HepG2 (cell line): ENCODE data around the gene SYT7. TPM values are rescaled to one million over a fixed set of nuclear protein-coding genes. Genes with fewer than 3 reads are reported as not detected.

Experiments used
- ATAC-seq: fragments of 200-7000 bp; cut with Tn5 transposase; 3 replicates; pipeline ENCODE4 v1.9.1; 2020; ENCODE audit warnings: mild to moderate bottlenecking, moderate library complexity
- BruUV-seq: library from RNA; stranded (reverse); fragments of 400-500 nt; replicated peaks from 2 replicates; lab custom pipeline; 2021; lab: Mats Ljungman, UMichigan
- CTCF ChIA-PET: fragments of 300-600 bp; formaldehyde crosslinking; extraction: SDS; loops from one replicate; lab custom pipeline; 2021; ENCODE audit warnings: low total read pairs, inconsistent platforms, low intra/inter-chr PET ratio; lab: Yijun Ruan, JAX
- POLR2A ChIA-PET: fragments of 350-600 bp; sonication (Branson Sonifier 250); formaldehyde crosslinking; loops from one replicate; lab custom pipeline; 2020; ENCODE audit warnings: antibody characterized with exemption, inconsistent platforms; lab: Yijun Ruan, JAX
- DNase-seq: peaks from one replicate; pipeline ENCODE4 v3.0.0-alpha.2; 2015; ENCODE audit warnings: low spot score
- FAIRE-seq: peaks from 3 replicates; lab custom pipeline; 2011; peaks lifted over from hg19 to GRCh38; lab: Jason Lieb, UNC
- H2AFZ ChIP-seq: one replicate; pipeline ENCODE4 v1.6.1; 2011; ENCODE audit warnings: low read length, inconsistent platforms
- H3K27ac ChIP-seq: fragments of 300-600 bp; 3 replicates; pipeline ENCODE4 v1.8.0; 2011; ENCODE audit warnings: mixed run types, mild to moderate bottlenecking, mixed read lengths, low read length, inconsistent platforms; ENCODE audit not compliant: insufficient read depth; ENCODE audit errors: extremely low read length
- H3K27me3 ChIP-seq, 2 experiments: fragments of 200-600 bp in 1 of 2; 2 replicates in 1 of 2; 3 replicates in 1 of 2; pipeline versions ENCODE4 v1.6.0 to v1.8.0; 2011; ENCODE audit warnings: low read length in 2 of 2, mild to moderate bottlenecking in 2 of 2, moderate library complexity in 2 of 2, inconsistent platforms in 1 of 2; ENCODE audit not compliant: insufficient read depth in 2 of 2, control insufficient read depth in 1 of 2
- H3K36me3 ChIP-seq, 2 experiments: fragments of 200-600 bp in 1 of 2; replicated peaks in 1 of 2; 2 replicates in 1 of 2; 3 replicates in 1 of 2; pipeline versions ENCODE4 v1.5.1 to v1.8.0; 2011; ENCODE audit warnings: low read length in 2 of 2, inconsistent platforms in 1 of 2; ENCODE audit not compliant: insufficient read depth in 2 of 2, control insufficient read depth in 1 of 2
- H3K4me1 ChIP-seq: 2 replicates; pipeline ENCODE4 v1.5.1; 2012; ENCODE audit warnings: low read length, inconsistent platforms; ENCODE audit not compliant: insufficient read depth
- H3K4me2 ChIP-seq: 2 replicates; pipeline ENCODE4 v1.6.0; 2011; ENCODE audit warnings: low read depth, low read length, inconsistent platforms
- H3K4me3 ChIP-seq, 3 experiments: fragments of 200-600 bp in 1 of 3; sonication (generic), shearing (Covaris generic) in 1 of 3; replicated peaks in 1 of 3; 2 replicates each; pipeline ENCODE4 v1.5.1; 2011 to 2016; ENCODE audit warnings: low read length in 3 of 3, inconsistent platforms in 2 of 3, low read depth in 2 of 3, mild to moderate bottlenecking in 2 of 3, control low read depth in 1 of 3, mixed read lengths in 1 of 3; ENCODE audit not compliant: insufficient read depth in 1 of 3
- H3K79me2 ChIP-seq: one replicate; pipeline ENCODE4 v1.6.1; 2011; ENCODE audit warnings: low read length, inconsistent platforms; ENCODE audit not compliant: insufficient read depth
- H3K9ac ChIP-seq: 2 replicates; pipeline ENCODE4 v1.6.0; 2011; ENCODE audit warnings: mild to moderate bottlenecking, low read depth, low read length, inconsistent platforms; ENCODE audit not compliant: insufficient read depth
- H3K9me3 ChIP-seq: 2 replicates; pipeline ENCODE4 v1.5.1; 2012; ENCODE audit warnings: mild to moderate bottlenecking, low read length
- H4K20me1 ChIP-seq: 2 replicates; pipeline ENCODE4 v1.6.0; 2011; ENCODE audit warnings: inconsistent platforms, mild to moderate bottlenecking, low read length, moderate library complexity; ENCODE audit not compliant: insufficient read depth
- RFXAP ChIP-seq: sonication (generic); formaldehyde crosslinking; IDR thresholded peaks from 2 replicates; pipeline ENCODE4 v1.4.0; 2020; ENCODE audit warnings: missing genetic modification reagents, borderline replicate concordance
- TGIF2 ChIP-seq: IDR thresholded peaks from 2 replicates; pipeline ENCODE4 v1.6.1; 2016; ENCODE audit warnings: control low read depth, missing compliant biosample characterization
- ZUFSP ChIP-seq: sonication (generic); formaldehyde crosslinking; IDR thresholded peaks from 2 replicates; pipeline ENCODE4 v1.9.0; 2021; ENCODE audit warnings: missing genetic modification reagents, mild to moderate bottlenecking, borderline replicate concordance
- WGBS: methylation state at CpG from one replicate; pipeline ENCODE4 v1.1.6; 2017; ENCODE audit warnings: low lambda C conversion rate; 5-methylcytosine and 5-hydroxymethylcytosine counted together
- in situ Hi-C: cut with HindIII; loops from 2 replicates; pipeline ENCODE4 v1.10.0; 2017; ENCODE audit warnings: low pct_unique_long_range_greater_than_20kb; ENCODE audit not compliant: extremely low pct_ligation_motif_present
- intact Hi-C: fragments of 100-400 bp; cut with micrococcal nuclease; formaldehyde crosslinking; loops from one replicate; pipeline ENCODE4 v1.10.0; 2022; ENCODE audit not compliant: unreplicated experiment
- polyA plus RNA-seq, 8 experiments: library from polyadenylated mRNA; depleted of rRNA in 3 of 8; stranded (reverse) in 7 of 8; unstranded in 1 of 8; fragments of >200 nt; fragmentation: Illumina TruSeq in 4 of 8; extraction: Trizol in 4 of 8; gene quantifications; 2 replicates each; pipeline versions ENCODE4 v1.2.1 to v1.2.3, GENCODE V29; 2011 to 2016; ENCODE audit warnings: low read depth in 4 of 8, missing spikeins in 1 of 8, mixed read lengths in 1 of 8; ENCODE audit not compliant: insufficient read depth in 1 of 8
- total RNA-seq, 5 experiments: library from RNA; depleted of rRNA; stranded (reverse); fragments of >200 nt; fragmentation: Illumina TruSeq; extraction: Trizol; gene quantifications; 2 replicates each; pipeline ENCODE4 v1.2.3, GENCODE V29; 2016; ENCODE audit warnings: low read depth in 1 of 5
- TF ChIP-seq, protein P1 (sequence below): sonication (generic); formaldehyde crosslinking; IDR thresholded peaks from 2 replicates; pipeline ENCODE4 v1.8.1; 2023; ENCODE audit warnings: mild to moderate bottlenecking, moderate library complexity, missing genetic modification reagents

Gene SYT7
- total and polyA plus RNA-seq, 2 of the 13 experiments (the other 11 are each of a cell fraction or from before 2014, with no cell fraction given), result 1.4 to 4.4 TPM

DNA sequence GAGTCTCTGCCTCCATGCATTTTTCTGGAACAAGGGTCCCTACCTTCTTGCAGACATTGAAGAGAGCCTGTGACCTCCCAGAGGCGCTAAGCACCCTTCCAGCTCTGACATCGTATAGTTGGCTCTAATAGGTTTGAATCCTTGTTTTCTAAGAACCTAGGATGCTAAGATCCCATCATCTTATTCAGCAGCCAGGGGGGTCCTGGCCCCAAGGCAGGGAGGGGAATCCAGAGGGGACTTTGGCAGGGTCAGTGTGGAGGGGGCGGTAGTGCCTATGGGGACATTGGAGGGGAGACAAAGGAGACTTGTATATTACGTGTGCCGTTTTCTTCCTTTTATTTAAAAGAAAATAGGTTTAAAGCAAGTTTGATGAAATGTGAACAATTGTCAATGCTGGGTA is 75.8 kb downstream of the SYT7 start (continued):
- TF ChIP-seq TGIF2 (CRISPR knock-in tag), result no peak
- TF ChIP-seq ZUFSP (CRISPR knock-in tag), result no peak

DNA sequence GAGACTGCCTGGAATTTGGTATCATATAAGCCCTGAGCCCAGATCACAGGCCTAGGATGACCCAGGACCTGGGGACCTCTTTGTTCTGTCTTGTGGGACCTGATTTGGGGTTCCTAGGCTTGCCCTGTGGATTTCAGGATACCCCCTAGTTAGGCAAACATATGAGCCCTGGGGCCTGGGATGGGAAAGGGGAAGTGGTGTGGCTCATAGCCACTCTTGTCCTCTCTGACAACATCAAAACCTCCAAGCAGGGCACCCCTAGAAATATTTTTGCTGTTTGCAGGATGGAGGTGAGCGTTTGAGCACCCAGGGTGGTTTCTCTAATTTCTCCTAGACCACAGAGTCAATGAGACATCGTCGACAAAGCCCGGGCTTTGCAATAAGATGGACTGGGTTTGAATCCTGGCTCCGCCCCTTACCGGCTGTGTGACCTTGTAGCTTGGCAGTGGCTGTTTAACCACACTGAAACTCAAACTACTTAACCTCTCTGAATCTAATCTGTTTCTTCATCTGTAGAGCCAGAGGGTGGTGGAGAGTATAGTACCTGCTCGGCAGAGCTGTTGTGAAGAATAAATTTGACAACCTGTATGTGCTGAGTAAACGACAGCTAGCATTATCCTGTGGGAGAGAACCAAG is 77.6 kb downstream of the SYT7 start:
- Histone ChIP-seq H3K4me2 (peak overlapping the region; percentile 18; the same call in 1 of the 2 replicates), H3K27me3 (peaks cover 7 to 25% of the 10 kb centered on the region in 2 experiments), H3K9me3 (no peaks in the 10 kb centered on the region), H3K4me3 (no peak overlapping the region), H2AFZ (no peak overlapping the region), H3K27ac (no peak overlapping the region), H3K4me1 (peaks cover 32% of the 10 kb centered on the region), H4K20me1 (no peaks in the 10 kb centered on the region), H3K79me2 (no peaks in the 10 kb centered on the region), H3K9ac (no peak overlapping the region), H3K36me3 (no peaks in the 10 kb centered on the region)
- intact Hi-C loops, result no loop called here
- POLR2A ChIA-PET, result no interaction called here
- CTCF ChIA-PET, result no interaction called here
- no TSS peak for BruUV-seq
- in situ Hi-C loops, result no loop called here
- TF ChIP-seq, protein P1, sequence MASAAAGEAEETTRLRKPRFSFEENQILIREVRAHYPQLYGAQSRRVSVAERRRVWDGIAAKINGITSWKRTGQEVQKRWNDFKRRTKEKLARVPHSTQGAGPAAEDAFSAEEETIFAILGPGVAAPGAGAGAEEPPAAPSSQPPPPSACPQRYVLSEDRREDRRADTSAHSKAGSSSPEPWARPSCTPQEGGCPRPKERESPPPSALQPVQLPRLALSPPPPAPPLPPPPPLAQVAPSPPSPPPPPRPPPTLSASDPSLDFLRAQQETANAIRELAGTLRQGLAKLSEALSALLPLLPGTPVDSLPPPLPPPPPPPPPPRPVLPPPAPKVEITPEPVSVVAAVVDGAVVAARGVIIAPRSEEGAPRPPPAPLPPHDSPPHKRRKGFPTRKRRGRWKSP (CRISPR knock-in tag), result no peak
- TF ChIP-seq RFXAP (CRISPR knock-in tag), result no peak
- WGBS, result 14% methylated on average over 8 of the region's 8 CpGs
- FAIRE-seq (no peak), ATAC-seq (no peak), DNase-seq (no peak)
